Naive thymus-derived CD4-positive, alpha-beta T cell (primary cell): ENCODE measurements around the gene CEP41. TPM values are rescaled to one million over a fixed set of nuclear protein-coding genes. Genes with fewer than 3 reads are reported as not detected.

Source experiments
- ATAC-seq: fragments of 150-1000 bp; cut with Tn5 transposase; 2 replicates; pipeline ENCODE4 v1.10.0; 2021; ENCODE audit warnings: mild to moderate bottlenecking, moderate library complexity
- CTCF ChIA-PET: fragments of 350-600 bp; sonication (Branson Sonifier 250); formaldehyde crosslinking; loops from one replicate; lab custom pipeline; 2021; ENCODE audit warnings: antibody characterized with exemption; lab: Charles Lee
- POLR2A ChIA-PET: fragments of 350-600 bp; sonication (Branson Sonifier 250); formaldehyde crosslinking; loops from one replicate; lab custom pipeline; 2021; ENCODE audit warnings: antibody characterized with exemption, inconsistent platforms; lab: Charles Lee
- DNase-seq, 9 donors: peaks; one replicate each; pipeline versions ENCODE4 v3.0.0 to v3.0.0-alpha.2; 2020 to 2022; ENCODE audit warnings: mixed read lengths in 1 of 9
- H3K27ac ChIP-seq: one replicate; pipeline ENCODE4 v1.7.0; 2013; ENCODE audit warnings: mild to moderate bottlenecking, low read depth, low read length, moderate library complexity
- H3K27me3 ChIP-seq, 2 donors: one replicate each; pipeline ENCODE4 v1.7.0; 2013; ENCODE audit warnings: low read length in 2 of 2, mild to moderate bottlenecking in 2 of 2, moderate library complexity in 2 of 2; ENCODE audit not compliant: control insufficient read depth in 2 of 2, insufficient read depth in 2 of 2
- H3K36me3 ChIP-seq, 3 experiments: 1 replicate in 2 of 3; 2 replicates in 1 of 3; pipeline ENCODE4 v1.7.0; 2013; ENCODE audit warnings: low read length in 3 of 3, mild to moderate bottlenecking in 3 of 3, moderate library complexity in 1 of 3; ENCODE audit not compliant: insufficient read depth in 3 of 3, control insufficient read depth in 2 of 3
- H3K4me1 ChIP-seq, 2 donors: one replicate each; pipeline ENCODE4 v1.7.0; 2013; ENCODE audit warnings: low read length in 2 of 2, mild to moderate bottlenecking in 2 of 2, moderate library complexity in 1 of 2; ENCODE audit not compliant: control insufficient read depth in 2 of 2, insufficient read depth in 2 of 2
- H3K4me3 ChIP-seq: 2 replicates; pipeline ENCODE4 v1.7.0; 2013; ENCODE audit warnings: mild to moderate bottlenecking, low read length
- H3K9me3 ChIP-seq, 3 experiments: 1 replicate in 2 of 3; 2 replicates in 1 of 3; pipeline ENCODE4 v1.7.0; 2013; ENCODE audit warnings: low read length in 3 of 3; ENCODE audit not compliant: control insufficient read depth in 2 of 3
- H3K27ac Mint-ChIP-seq, 9 donors: one replicate each; pipeline ENCODE4 v1.8.0; 2020 to 2022; ENCODE audit warnings: mixed read lengths in 9 of 9, mild to moderate bottlenecking in 8 of 9, moderate library complexity in 5 of 9, inconsistent platforms in 2 of 9
- H3K27me3 Mint-ChIP-seq, 5 donors: one replicate each; pipeline ENCODE4 v1.8.0; 2021 to 2022; ENCODE audit warnings: mixed read lengths in 5 of 5, mild to moderate bottlenecking in 1 of 5
- H3K36me3 Mint-ChIP-seq, 5 donors: one replicate each; pipeline ENCODE4 v1.8.0; 2020 to 2022; ENCODE audit warnings: mixed read lengths in 5 of 5, mild to moderate bottlenecking in 3 of 5, inconsistent platforms in 1 of 5
- H3K4me1 Mint-ChIP-seq, 7 donors: one replicate each; pipeline ENCODE4 v1.8.0; 2020 to 2022; ENCODE audit warnings: mixed read lengths in 7 of 7, mild to moderate bottlenecking in 3 of 7, inconsistent platforms in 1 of 7
- H3K4me3 Mint-ChIP-seq, 10 donors: one replicate each; pipeline ENCODE4 v1.8.0; 2020 to 2022; ENCODE audit warnings: mild to moderate bottlenecking in 10 of 10, mixed read lengths in 10 of 10, moderate library complexity in 6 of 10, inconsistent platforms in 2 of 10
- H3K9me3 Mint-ChIP-seq, 11 donors: one replicate each; pipeline ENCODE4 v1.8.0; 2020 to 2022; ENCODE audit warnings: mixed read lengths in 11 of 11, mild to moderate bottlenecking in 4 of 11, inconsistent platforms in 1 of 11, moderate library complexity in 1 of 11
- intact Hi-C, 2 donors: fragments of 100-400 bp; cut with micrococcal nuclease; formaldehyde crosslinking; loops; one replicate each; pipeline ENCODE4 v1.15.1; 2023
- polyA plus RNA-seq, 2 donors: library from polyadenylated mRNA; unstranded; fragments of 300-500 nt; fragmentation: Illumina TruSeq; gene quantifications; one replicate each; pipeline ENCODE4 v1.2.3, GENCODE V29; 2021
- total RNA-seq, 6 experiments: library from RNA in 5 of 6; stranded (reverse) in 5 of 6; gene quantifications; 1 replicate in 5 of 6; 2 replicates in 1 of 6; pipeline ENCODE4 v1.2.3 and lab custom pipeline; 2021 to 2026

CEP41 gene
- total and polyA plus RNA-seq, 7 experiments from 2014 or later = 6.9 to 29.6 (median 13.3) TPM

- CTCF ChIA-PET = interaction anchor here (1.0 kb wide), 1 partner anchor 11 kb away, joined by 4 read pairs; no protein-coding TSS in a partner anchor
- DNase-seq (no peak), ATAC-seq (no peak)
- Histone ChIP-seq H3K9me3 (no peaks in the 10 kb centered on the region), H3K4me3 (no peak overlapping the region), H3K27ac (no peak overlapping the region), H3K4me1 (no peaks in the 10 kb centered on the region), H3K36me3 (no peaks in the 10 kb centered on the region), H3K27me3 (no peaks in the 10 kb centered on the region)
- Mint-ChIP-seq H3K4me1 (peaks cover 0 to 14% (median 8%) of the 10 kb centered on the region in 7 donors), H3K36me3 (peaks cover 0 to 3% (median 0%) of the 10 kb centered on the region in 5 donors), H3K27me3 (peaks cover 0 to 3% (median 0%) of the 10 kb centered on the region in 5 donors), H3K27ac (no peak overlapping the region), H3K4me3 (no peak overlapping the region), H3K9me3 (peaks cover 0 to 9% (median 0%) of the 10 kb centered on the region in 11 donors)
- POLR2A ChIA-PET = no interaction called here
- intact Hi-C loops = no loop called here
Measured at GRCh38 chr7:130476297-130477150, 35.7 kb upstream of the CEP41 start.

GRCh38 chr7:130475776-130476175 lies 35.0 kb upstream of the CEP41 start:
- POLR2A ChIA-PET = no interaction called here
- H3K27ac ChIP-seq = no peak overlapping the region
- H3K9me3 Mint-ChIP-seq = peaks cover 0 to 9% (median 0%) of the 10 kb centered on the region in 11 donors

GRCh38 chr7:130473876-130474275 lies 33.1 kb upstream of the CEP41 start:
- no peak overlapping the region for H3K4me3 Mint-ChIP-seq
- Histone ChIP-seq H3K9me3 (no peaks in the 10 kb centered on the region), H3K4me1 (no peaks in the 10 kb centered on the region), H3K27ac (no peak overlapping the region), H3K36me3 (no peaks in the 10 kb centered on the region), H3K4me3 (no peak overlapping the region), H3K27me3 (peaks cover 0 to 2% of the 10 kb centered on the region in 2 donors)
- H3K36me3 Mint-ChIP-seq = peaks cover 0 to 3% (median 0%) of the 10 kb centered on the region in 5 donors
- peaks cover 0 to 9% (median 0%) of the 10 kb centered on the region in 11 donors for H3K9me3 Mint-ChIP-seq
- intact Hi-C loops = no loop called here
- ATAC-seq (no peak), DNase-seq (no peak)
- POLR2A ChIA-PET = no interaction called here
- H3K4me1 Mint-ChIP-seq = peaks cover 0 to 14% (median 8%) of the 10 kb centered on the region in 7 donors
- peak overlapping the region in 1 of 9 donors; percentile 41 for H3K27ac Mint-ChIP-seq
- CTCF ChIA-PET = interaction anchor here (0.9 to 1.0 kb wide), 3 partner anchors 10 to 15 kb away, joined by 3 to 4 read pairs (median 3); no protein-coding TSS in a partner anchor
- H3K27me3 Mint-ChIP-seq = peaks cover 0 to 8% (median 0%) of the 10 kb centered on the region in 5 donors

More at GRCh38 chr7:130475776-130476175, 35.0 kb upstream of the CEP41 start:
- Mint-ChIP-seq H3K4me3 (no peak overlapping the region), H3K27ac (no peak overlapping the region), H3K27me3 (peaks cover 0 to 3% (median 0%) of the 10 kb centered on the region in 5 donors), H3K4me1 (peaks cover 0 to 14% (median 8%) of the 10 kb centered on the region in 7 donors), H3K36me3 (peaks cover 0 to 3% (median 0%) of the 10 kb centered on the region in 5 donors)
- no peaks in the 10 kb centered on the region for H3K36me3 ChIP-seq
- intact Hi-C loops = no loop called here
- H3K4me3 ChIP-seq = no peak overlapping the region
- no peaks in the 10 kb centered on the region for H3K27me3 ChIP-seq
- H3K4me1 ChIP-seq = no peaks in the 10 kb centered on the region
- no peaks in the 10 kb centered on the region for H3K9me3 ChIP-seq
- no peak for ATAC-seq
- CTCF ChIA-PET = interaction anchor here (1.0 kb wide), 1 partner anchor 11 kb away, joined by 4 read pairs; no protein-coding TSS in a partner anchor
- no peak for DNase-seq

GRCh38 chr7:130473289-130473688 lies 32.5 kb upstream of the CEP41 start:
- peaks cover 0 to 10% (median 3%) of the 10 kb centered on the region in 5 donors for H3K27me3 Mint-ChIP-seq
- Histone ChIP-seq H3K4me1 (no peaks in the 10 kb centered on the region), H3K9me3 (no peaks in the 10 kb centered on the region), H3K4me3 (no peak overlapping the region), H3K27me3 (peaks cover 0 to 3% of the 10 kb centered on the region in 2 donors), H3K27ac (no peak overlapping the region), H3K36me3 (no peaks in the 10 kb centered on the region)
- intact Hi-C loops = no loop called here
- no peak for DNase-seq
- H3K4me3 Mint-ChIP-seq = no peak overlapping the region
- ChIA-PET POLR2A (interaction anchor here (0.5 kb wide), 1 partner anchor 852 kb away, joined by 5 read pairs; no protein-coding TSS in a partner anchor), CTCF (interaction anchor here (0.9 to 1.0 kb wide), 2 partner anchors 9 to 14 kb away, joined by 3 read pairs; no protein-coding TSS in a partner anchor)
- peaks cover 0 to 14% (median 8%) of the 10 kb centered on the region in 7 donors for H3K4me1 Mint-ChIP-seq
- peak; percentile 37 for ATAC-seq
- H3K27ac Mint-ChIP-seq = no peak overlapping the region
- H3K9me3 Mint-ChIP-seq = peaks cover 0 to 6% (median 0%) of the 10 kb centered on the region in 11 donors
- peaks cover 0 to 3% (median 0%) of the 10 kb centered on the region in 5 donors for H3K36me3 Mint-ChIP-seq

- no peak overlapping the region for H3K4me3 ChIP-seq
- no peaks in the 10 kb centered on the region for H3K36me3 ChIP-seq
- Mint-ChIP-seq H3K4me3 (no peak overlapping the region), H3K36me3 (peaks cover 0 to 3% (median 0%) of the 10 kb centered on the region in 5 donors), H3K27me3 (peaks cover 0 to 7% (median 3%) of the 10 kb centered on the region in 5 donors), H3K4me1 (peaks cover 0 to 14% (median 8%) of the 10 kb centered on the region in 7 donors), H3K9me3 (peaks cover 0 to 3% (median 0%) of the 10 kb centered on the region in 11 donors), H3K27ac (no peak overlapping the region)
- no peaks in the 10 kb centered on the region for H3K9me3 ChIP-seq
- intact Hi-C loops = no loop called here
- H3K4me1 ChIP-seq = no peaks in the 10 kb centered on the region
- ChIA-PET POLR2A (no interaction called here), CTCF (no interaction called here)
- H3K27me3 ChIP-seq = peaks cover 0 to 3% of the 10 kb centered on the region in 2 donors
- DNase-seq (no peak), ATAC-seq (no peak)
- no peak overlapping the region for H3K27ac ChIP-seq
Measured at GRCh38 chr7:130471974-130472373, 31.2 kb upstream of the CEP41 start.

GRCh38 chr7:130468612-130469011 lies 27.8 kb upstream of the CEP41 start:
- Mint-ChIP-seq H3K27ac (no peak overlapping the region), H3K4me1 (peaks cover 0 to 15% (median 10%) of the 10 kb centered on the region in 7 donors), H3K27me3 (peaks cover 0 to 7% (median 0%) of the 10 kb centered on the region in 5 donors), H3K4me3 (no peak overlapping the region), H3K36me3 (no peaks in the 10 kb centered on the region), H3K9me3 (peaks cover 0 to 8% (median 0%) of the 10 kb centered on the region in 11 donors)
- no peak for ATAC-seq
- CTCF ChIA-PET = no interaction called here
- no peak overlapping the region for H3K27ac ChIP-seq
- intact Hi-C loops = no loop called here
- no peak for DNase-seq
- H3K4me1 ChIP-seq = no peaks in the 10 kb centered on the region
- no peaks in the 10 kb centered on the region for H3K36me3 ChIP-seq
- POLR2A ChIA-PET = no interaction called here
- no peaks in the 10 kb centered on the region for H3K9me3 ChIP-seq
- H3K27me3 ChIP-seq = peaks cover 0 to 3% of the 10 kb centered on the region in 2 donors
- H3K4me3 ChIP-seq = no peak overlapping the region
